ENCODE data around the gene PSMB8.

Gene PSMB8

DNA sequence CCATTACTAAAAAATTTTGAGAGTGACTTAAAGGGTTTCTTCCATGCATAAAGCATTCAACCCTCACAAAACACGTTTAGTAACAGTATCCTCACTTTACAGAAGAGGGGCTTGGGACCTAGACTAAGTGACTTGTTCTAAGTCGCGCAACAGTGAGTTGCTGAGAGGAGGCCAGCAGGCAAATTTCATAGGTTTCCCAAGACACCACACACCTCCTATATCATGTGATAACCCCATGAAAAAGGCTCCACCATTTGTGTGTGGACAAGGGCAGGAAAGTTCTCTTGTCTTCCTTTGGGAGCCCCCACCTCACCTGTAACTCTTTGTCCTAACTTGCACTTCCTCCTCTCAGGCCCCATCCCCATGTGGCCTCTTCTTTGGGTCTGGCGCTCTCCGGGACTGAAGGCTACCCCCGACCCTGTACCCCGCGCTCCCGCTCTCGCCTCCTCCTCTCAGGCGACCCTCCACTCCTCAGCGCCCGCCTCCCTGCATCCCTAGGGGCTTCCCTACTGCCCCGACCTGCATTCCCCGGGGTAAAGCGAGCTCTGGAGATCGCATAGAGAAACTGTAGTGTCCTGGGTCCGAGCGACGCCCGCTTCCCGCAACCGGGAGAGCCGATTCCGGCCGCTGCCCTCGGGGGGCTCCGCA lies 392 bp downstream of the PSMB8 start:
- Histone ChIP-seq H3K27ac (ENCODE audit: low read depth, low read length, poor library complexity, severe bottlenecking) (peak overlapping the region; percentile 95), H3K9me3 (ENCODE audit: low read length) (no peaks in the 10 kb centered on the region), H2AFZ (ENCODE audit: low read length) (no peak overlapping the region), H4K20me1 (ENCODE audit: insufficient read depth, low read length) (no peaks in the 10 kb centered on the region), H3K9me2 (ENCODE audit: low read depth, low read length) (no peaks in the 10 kb centered on the region), H3K9ac (ENCODE audit: low read length) (peak overlapping the region; percentile 97), H3K4me2 (ENCODE audit: low read length) (peak overlapping the region; percentile 84), H3K79me2 (ENCODE audit: insufficient read depth, low read length) (no peaks in the 10 kb centered on the region), H3K4me1 (ENCODE audit: insufficient read depth, low read length, severe bottlenecking) (peaks cover 53% of the 10 kb centered on the region), H3K4me3 (ENCODE audit: low read depth, low read length, poor library complexity, severe bottlenecking) (peak overlapping the region; percentile 82), H3K27me3 (ENCODE audit: insufficient read depth, low read length) (no peaks in the 10 kb centered on the region), H3K36me3 (ENCODE audit: insufficient read depth, low read length) (peaks cover 59% of the 10 kb centered on the region), H3F3A (ENCODE audit: insufficient read depth, low read length) (no peaks in the 10 kb centered on the region)
- no peak for TF ChIP-seq EZH2 (IDR thresholded peaks at IDR 0.05; ENCODE audit: borderline replicate concordance, low read length)
- TF ChIP-seq, protein P1, sequence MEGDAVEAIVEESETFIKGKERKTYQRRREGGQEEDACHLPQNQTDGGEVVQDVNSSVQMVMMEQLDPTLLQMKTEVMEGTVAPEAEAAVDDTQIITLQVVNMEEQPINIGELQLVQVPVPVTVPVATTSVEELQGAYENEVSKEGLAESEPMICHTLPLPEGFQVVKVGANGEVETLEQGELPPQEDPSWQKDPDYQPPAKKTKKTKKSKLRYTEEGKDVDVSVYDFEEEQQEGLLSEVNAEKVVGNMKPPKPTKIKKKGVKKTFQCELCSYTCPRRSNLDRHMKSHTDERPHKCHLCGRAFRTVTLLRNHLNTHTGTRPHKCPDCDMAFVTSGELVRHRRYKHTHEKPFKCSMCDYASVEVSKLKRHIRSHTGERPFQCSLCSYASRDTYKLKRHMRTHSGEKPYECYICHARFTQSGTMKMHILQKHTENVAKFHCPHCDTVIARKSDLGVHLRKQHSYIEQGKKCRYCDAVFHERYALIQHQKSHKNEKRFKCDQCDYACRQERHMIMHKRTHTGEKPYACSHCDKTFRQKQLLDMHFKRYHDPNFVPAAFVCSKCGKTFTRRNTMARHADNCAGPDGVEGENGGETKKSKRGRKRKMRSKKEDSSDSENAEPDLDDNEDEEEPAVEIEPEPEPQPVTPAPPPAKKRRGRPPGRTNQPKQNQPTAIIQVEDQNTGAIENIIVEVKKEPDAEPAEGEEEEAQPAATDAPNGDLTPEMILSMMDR (IDR thresholded peaks at IDR 0.05; ENCODE audit: low read length): no peak

DNA sequence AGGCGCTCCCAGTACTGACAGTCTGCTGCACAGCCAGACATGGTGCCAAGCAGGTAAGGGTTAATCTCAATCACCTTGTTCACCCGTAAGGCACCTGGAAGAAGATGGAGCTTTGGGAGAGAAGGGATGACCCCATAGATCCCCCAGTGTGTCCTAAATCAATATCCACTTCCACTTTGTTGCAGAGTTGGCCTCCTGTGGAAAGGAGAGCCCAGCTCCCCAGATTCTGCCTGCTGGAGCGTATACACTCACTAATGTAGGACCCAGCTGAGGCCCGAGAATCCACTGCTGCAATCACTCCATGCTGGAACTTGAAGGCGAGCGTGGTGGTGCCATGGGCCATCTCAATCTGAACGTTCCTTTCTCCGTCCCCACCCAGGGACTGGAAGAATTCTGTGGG lies 1.2 kb downstream of the PSMB8 start:
- H3K9ac ChIP-seq (ENCODE audit: low read length): peak overlapping the region; percentile 97

DNA sequence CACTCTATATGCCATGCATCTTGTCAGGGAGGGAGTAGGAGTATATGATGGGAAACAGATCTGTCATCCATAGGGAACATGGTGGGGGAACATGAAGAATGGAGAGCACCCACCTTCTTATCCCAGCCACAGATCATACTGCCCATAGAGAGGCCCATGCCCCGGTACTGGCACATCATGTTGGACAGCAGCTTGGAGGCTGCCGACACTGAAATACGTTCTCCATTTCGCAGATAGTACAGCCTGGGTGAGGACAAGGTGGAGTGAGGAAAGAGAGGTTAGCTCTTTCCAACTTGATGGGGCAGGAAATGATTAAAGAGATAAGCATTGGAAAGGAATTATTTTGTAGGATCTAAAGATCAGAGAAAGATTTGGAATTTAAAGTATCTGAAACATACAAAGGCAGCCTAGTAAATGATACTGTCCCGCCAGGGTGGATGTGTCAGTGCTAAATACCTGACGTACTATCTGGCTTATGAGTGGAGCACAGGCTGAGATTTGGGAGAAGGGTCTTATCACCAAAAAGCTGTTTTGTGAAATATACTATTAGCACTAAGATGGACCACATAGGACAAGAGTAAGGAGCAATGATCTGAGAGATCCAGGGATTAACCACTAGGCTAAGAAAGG lies 1.7 kb downstream of the PSMB8 start:
- H3F3A ChIP-seq (ENCODE audit: insufficient read depth, low read length): no peaks in the 10 kb centered on the region
- peak overlapping the region; percentile 82 for H3K4me3 ChIP-seq (ENCODE audit: low read depth, low read length, poor library complexity, severe bottlenecking)
- no peak for TF ChIP-seq EZH2 (IDR thresholded peaks at IDR 0.05; ENCODE audit: borderline replicate concordance, low read length)
- TF ChIP-seq, protein P1 (IDR thresholded peaks at IDR 0.05; ENCODE audit: low read length): no peak
- no peaks in the 10 kb centered on the region for H3K27me3 ChIP-seq (ENCODE audit: insufficient read depth, low read length)
- H4K20me1 ChIP-seq (ENCODE audit: insufficient read depth, low read length): no peaks in the 10 kb centered on the region
- no peaks in the 10 kb centered on the region for H3K9me3 ChIP-seq (ENCODE audit: low read length)
- peaks cover 49% of the 10 kb centered on the region for H3K36me3 ChIP-seq (ENCODE audit: insufficient read depth, low read length)
- peak overlapping the region; percentile 95 for H3K27ac ChIP-seq (ENCODE audit: low read depth, low read length, poor library complexity, severe bottlenecking)
- no peaks in the 10 kb centered on the region for H3K9me2 ChIP-seq (ENCODE audit: low read depth, low read length)
- H3K9ac ChIP-seq (ENCODE audit: low read length): peak overlapping the region; percentile 97; the same call in 1 of the 2 replicates
- peaks cover 9% of the 10 kb centered on the region for H3K79me2 ChIP-seq (ENCODE audit: insufficient read depth, low read length)
- peak overlapping the region; percentile 84; the same call in 1 of the 2 replicates for H3K4me2 ChIP-seq (ENCODE audit: low read length)
- H2AFZ ChIP-seq (ENCODE audit: low read length): no peak overlapping the region
- peaks cover 60% of the 10 kb centered on the region for H3K4me1 ChIP-seq (ENCODE audit: insufficient read depth, low read length, severe bottlenecking)

More for the DNA sequence above, 1.2 kb downstream of the PSMB8 start:
- no peaks in the 10 kb centered on the region for H3K9me3 ChIP-seq (ENCODE audit: low read length)
- H3K79me2 ChIP-seq (ENCODE audit: insufficient read depth, low read length): peaks cover 4% of the 10 kb centered on the region; the same call in 1 of the 2 replicates
- no peaks in the 10 kb centered on the region for H4K20me1 ChIP-seq (ENCODE audit: insufficient read depth, low read length)
- H3K9me2 ChIP-seq (ENCODE audit: low read depth, low read length): no peaks in the 10 kb centered on the region
- H3K4me2 ChIP-seq (ENCODE audit: low read length): peak overlapping the region; percentile 84
- H3K4me3 ChIP-seq (ENCODE audit: low read depth, low read length, poor library complexity, severe bottlenecking): peak overlapping the region; percentile 82
- H3K4me1 ChIP-seq (ENCODE audit: insufficient read depth, low read length, severe bottlenecking): peaks cover 54% of the 10 kb centered on the region
- peaks cover 52% of the 10 kb centered on the region for H3K36me3 ChIP-seq (ENCODE audit: insufficient read depth, low read length)
- no peaks in the 10 kb centered on the region for H3K27me3 ChIP-seq (ENCODE audit: insufficient read depth, low read length)
- H2AFZ ChIP-seq (ENCODE audit: low read length): no peak overlapping the region
- H3F3A ChIP-seq (ENCODE audit: insufficient read depth, low read length): no peaks in the 10 kb centered on the region
- H3K27ac ChIP-seq (ENCODE audit: low read depth, low read length, poor library complexity, severe bottlenecking): peak overlapping the region; percentile 95
- TF ChIP-seq, protein P1 (IDR thresholded peaks at IDR 0.05; ENCODE audit: low read length): no peak
- no peak for TF ChIP-seq EZH2 (IDR thresholded peaks at IDR 0.05; ENCODE audit: borderline replicate concordance, low read length)

All from OCI-LY1 (cell line).